ENCODE data around the gene HMOX2. TPM values are rescaled to one million over a fixed set of nuclear protein-coding genes. Genes with fewer than 3 reads are reported as not detected.
A peak's percentile ranks its signal among the peaks of the same experiment; 100 is the strongest.

Gene HMOX2
- total and polyA plus RNA-seq, 3 donors from 2014 or later, result 67.3 to 216 (median 92.0) TPM

DNA sequence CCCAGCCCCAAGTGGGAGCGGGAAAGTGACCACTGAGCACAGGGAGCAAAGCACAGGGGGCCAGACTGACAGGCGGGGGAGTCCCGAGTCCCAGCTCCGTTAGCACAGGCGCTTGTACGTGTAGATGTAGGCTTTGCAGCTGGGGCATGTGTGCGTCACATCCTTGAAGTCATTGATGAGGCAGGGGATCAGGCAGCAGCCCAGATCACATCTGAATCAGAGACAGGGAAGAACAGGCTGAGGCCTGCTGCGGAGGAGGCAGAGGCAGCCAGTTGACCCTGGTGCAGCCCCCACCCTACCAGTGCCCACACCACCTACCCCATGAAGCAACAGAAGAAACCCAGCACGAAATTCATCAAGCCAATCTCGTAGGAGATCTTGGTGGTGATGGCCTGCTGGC is 36.3 kb downstream of the HMOX2 start:
- H3K9me3 ChIP-seq, result no peaks in the 10 kb centered on the region
- intact Hi-C loops (cut with DNase I; ENCODE audit: low total_unique reads), result no loop called here
- 88 to 94% methylated on average over 9 to 10 of the region's 10 CpGs for WGBS, 2 donors
- no peak overlapping the region for H3K27ac ChIP-seq
- H3K27me3 ChIP-seq, result no peaks in the 10 kb centered on the region
- no peak for DNase-seq
- no peaks in the 10 kb centered on the region for H3K36me3 ChIP-seq (ENCODE audit: low read depth, missing control alignments)
- TF ChIP-seq, protein P1, sequence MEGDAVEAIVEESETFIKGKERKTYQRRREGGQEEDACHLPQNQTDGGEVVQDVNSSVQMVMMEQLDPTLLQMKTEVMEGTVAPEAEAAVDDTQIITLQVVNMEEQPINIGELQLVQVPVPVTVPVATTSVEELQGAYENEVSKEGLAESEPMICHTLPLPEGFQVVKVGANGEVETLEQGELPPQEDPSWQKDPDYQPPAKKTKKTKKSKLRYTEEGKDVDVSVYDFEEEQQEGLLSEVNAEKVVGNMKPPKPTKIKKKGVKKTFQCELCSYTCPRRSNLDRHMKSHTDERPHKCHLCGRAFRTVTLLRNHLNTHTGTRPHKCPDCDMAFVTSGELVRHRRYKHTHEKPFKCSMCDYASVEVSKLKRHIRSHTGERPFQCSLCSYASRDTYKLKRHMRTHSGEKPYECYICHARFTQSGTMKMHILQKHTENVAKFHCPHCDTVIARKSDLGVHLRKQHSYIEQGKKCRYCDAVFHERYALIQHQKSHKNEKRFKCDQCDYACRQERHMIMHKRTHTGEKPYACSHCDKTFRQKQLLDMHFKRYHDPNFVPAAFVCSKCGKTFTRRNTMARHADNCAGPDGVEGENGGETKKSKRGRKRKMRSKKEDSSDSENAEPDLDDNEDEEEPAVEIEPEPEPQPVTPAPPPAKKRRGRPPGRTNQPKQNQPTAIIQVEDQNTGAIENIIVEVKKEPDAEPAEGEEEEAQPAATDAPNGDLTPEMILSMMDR (IDR thresholded peaks at IDR 0.05), result no peak
- TF ChIP-seq POLR2A (IDR thresholded peaks at IDR 0.05), result no peak
- no peak overlapping the region for H3K4me3 ChIP-seq
- H3K4me1 ChIP-seq, result peaks cover 13% of the 10 kb centered on the region

DNA sequence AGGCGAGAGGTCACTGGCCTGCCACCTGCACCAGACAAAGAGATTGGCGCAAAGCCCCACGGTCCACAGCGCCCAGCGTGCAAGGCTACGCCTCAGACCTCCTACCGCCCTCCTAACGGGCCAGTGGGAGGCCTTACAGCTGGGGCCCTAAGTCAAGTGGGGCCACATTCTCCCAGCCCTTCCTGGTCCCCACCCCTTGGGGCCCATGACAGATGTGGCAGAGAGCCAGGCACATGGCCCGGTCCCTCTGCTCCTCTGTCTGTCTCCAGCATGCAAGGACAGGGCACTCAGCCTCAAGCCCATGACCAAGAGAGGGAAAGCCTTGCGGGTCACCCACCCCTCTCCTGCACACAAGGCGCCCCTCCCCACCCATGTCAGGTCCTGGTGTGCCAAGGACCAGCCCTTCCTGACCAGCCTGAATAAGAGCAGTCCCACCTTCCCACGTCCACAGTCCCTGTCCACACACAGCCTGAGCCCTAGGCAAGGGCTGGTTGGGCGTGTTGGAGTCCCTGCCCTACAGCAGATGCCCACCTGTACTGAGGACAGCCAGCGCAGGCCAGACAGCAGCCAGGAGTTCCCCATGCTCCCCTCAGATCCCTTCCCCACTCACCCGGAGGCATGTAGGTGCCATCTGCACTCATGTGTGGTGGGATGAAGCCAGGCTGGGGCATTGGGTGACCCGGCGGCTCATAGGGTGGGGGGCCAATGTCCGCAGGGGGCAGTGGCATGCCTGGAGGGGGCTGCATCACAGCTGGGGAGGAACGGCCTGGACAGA is 37.1 kb downstream of the HMOX2 start:
- 85 to 94% methylated on average over 3 to 19 of the region's 19 CpGs for WGBS, 2 donors
- no peak overlapping the region for H3K4me3 ChIP-seq
- no peak for TF ChIP-seq POLR2A (IDR thresholded peaks at IDR 0.05)
- TF ChIP-seq, protein P1 (IDR thresholded peaks at IDR 0.05), result no peak
- no peak overlapping the region for H3K27ac ChIP-seq
- peaks cover 13% of the 10 kb centered on the region for H3K4me1 ChIP-seq
- no peaks in the 10 kb centered on the region for H3K36me3 ChIP-seq (ENCODE audit: low read depth, missing control alignments)
- H3K27me3 ChIP-seq, result no peaks in the 10 kb centered on the region
- no peak for DNase-seq
- intact Hi-C loops (cut with DNase I; ENCODE audit: low total_unique reads), result no loop called here
- no peaks in the 10 kb centered on the region for H3K9me3 ChIP-seq

DNA sequence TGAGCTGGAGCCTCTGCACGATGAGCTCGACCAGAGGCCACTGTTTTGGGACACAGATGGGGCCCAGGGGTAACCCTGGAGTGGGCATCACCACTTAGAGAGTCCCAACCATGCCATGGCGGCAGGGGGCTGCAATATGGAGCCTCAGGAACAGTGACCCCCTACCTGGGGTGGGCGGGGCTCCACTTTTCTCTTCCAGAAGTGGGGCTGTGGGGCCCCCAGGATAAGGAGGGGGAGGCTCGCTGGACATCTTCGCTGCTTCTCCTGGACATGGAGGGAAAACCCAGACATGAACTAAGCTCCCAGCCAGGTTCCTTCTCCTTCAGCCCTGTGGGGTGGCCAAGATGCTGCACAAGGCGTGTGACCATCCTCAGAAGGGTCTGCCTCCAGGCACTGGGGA is 37.7 kb downstream of the HMOX2 start:
- peaks cover 13% of the 10 kb centered on the region for H3K4me1 ChIP-seq
- H3K27ac ChIP-seq, result no peak overlapping the region
- TF ChIP-seq POLR2A (IDR thresholded peaks at IDR 0.05), result no peak
- TF ChIP-seq, protein P1 (IDR thresholded peaks at IDR 0.05), result no peak
- WGBS, 2 donors, result 96 to 100% methylated on average over 2 to 7 of the region's 7 CpGs
- H3K36me3 ChIP-seq (ENCODE audit: low read depth, missing control alignments), result no peaks in the 10 kb centered on the region
- DNase-seq, result no peak
- no peak overlapping the region for H3K4me3 ChIP-seq
- H3K9me3 ChIP-seq, result no peaks in the 10 kb centered on the region
- H3K27me3 ChIP-seq, result no peaks in the 10 kb centered on the region
- intact Hi-C loops (cut with DNase I; ENCODE audit: low total_unique reads), result no loop called here

DNA sequence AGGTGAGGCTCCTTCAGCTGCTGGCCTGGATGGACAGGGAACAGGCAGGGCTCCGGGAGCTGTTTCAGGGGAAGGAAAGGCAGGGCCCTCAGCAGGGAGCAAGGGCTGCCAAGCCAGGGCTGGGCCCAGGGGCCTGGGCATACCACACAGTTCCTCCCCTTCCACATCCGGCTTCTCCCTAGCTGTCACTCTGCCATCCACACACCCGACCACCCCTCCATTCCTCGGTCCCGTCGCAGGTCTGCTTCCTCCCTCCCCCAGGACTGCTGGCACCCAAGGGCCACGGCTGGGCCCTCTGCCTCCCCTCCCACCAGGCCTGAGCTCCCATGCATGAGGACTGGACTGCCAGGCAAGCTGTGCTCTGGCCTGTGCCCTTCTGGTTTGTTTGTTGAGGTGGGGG is 38.4 kb downstream of the HMOX2 start:
- H3K4me1 ChIP-seq, result peaks cover 13% of the 10 kb centered on the region
- no peak for DNase-seq
- intact Hi-C loops (cut with DNase I; ENCODE audit: low total_unique reads), result no loop called here
- TF ChIP-seq POLR2A (IDR thresholded peaks at IDR 0.05), result no peak
- TF ChIP-seq, protein P1 (IDR thresholded peaks at IDR 0.05), result no peak
- H3K9me3 ChIP-seq, result no peaks in the 10 kb centered on the region
- no peaks in the 10 kb centered on the region for H3K36me3 ChIP-seq (ENCODE audit: low read depth, missing control alignments)
- H3K27me3 ChIP-seq, result no peaks in the 10 kb centered on the region
- H3K27ac ChIP-seq, result peak overlapping the region in 1 of 2 donors; percentile 32
- no peak overlapping the region for H3K4me3 ChIP-seq
- WGBS, 2 donors, result 55 to 65% methylated on average over 4 to 7 of the region's 7 CpGs
